Measurements from ENCODE around the gene MAEA. TPM values are rescaled to one million over a fixed set of nuclear protein-coding genes. Genes with fewer than 3 reads are reported as not detected.

MAEA gene
- total and polyA plus RNA-seq, 11 donors, result 38.1 to 57.2 (median 45.1) TPM

GRCh38 chr4:1346781-1347409 is 57.2 kb downstream of the MAEA start, which contains the start of gene UVSSA:
TSS of gene UVSSA (plus strand) at chr4:1347208. CDS start at chr4:1348092, 884 bp downstream.
- Histone ChIP-seq H3K27ac (peak within 1 kb of the TSS; percentile 95 to 100 (median 98)), H3K4me1 (peaks cover 0 to 30% (median 20%) of the 10 kb centered on the region in 12 donors), H3K27me3 (no peaks in the 10 kb centered on the region), H3K36me3 (peaks cover 0 to 19% (median 5%) of the 10 kb centered on the region in 9 donors), H3K4me3 (peak within 1 kb of the TSS; percentile 80 to 98 (median 90)), H3K9me3 (no peaks in the 10 kb centered on the region)
- TF ChIP-seq POLR2A (IDR thresholded peaks at IDR 0.05) (peak; percentile 77 to 95), CTCF (IDR thresholded peaks at IDR 0.05) (peak in 1 of 12 donors; percentile 24)
- WGBS, 4 donors, result 0 to 1% (median 1%) methylated on average over 29 to 76 of the region's 76 CpGs
- intact Hi-C loops (cut with DNase I), result loop anchor here in 9 of 10 donors (1.0 to 10.0 kb wide), 13 partner anchors 38 to 365 kb away; partner anchors contain the start of genes CTBP1 (in 6 of the 9), MAEA (in 2 of the 9) and SLBP (in 2 of the 9)
- ATAC-seq (peak; percentile 95 to 99 (median 97)), DNase-seq (peak; percentile 100)

- H3K4me1 ChIP-seq, result peaks cover 0 to 31% (median 21%) of the 10 kb centered on the region in 12 donors
- H3K9me3 ChIP-seq, result no peaks in the 10 kb centered on the region
- TF ChIP-seq CTCF (IDR thresholded peaks at IDR 0.05) (no peak), POLR2A (IDR thresholded peaks at IDR 0.05) (no peak)
- intact Hi-C loops (cut with DNase I), result loop anchor here in 9 of 10 donors (2.0 to 10.0 kb wide), 12 partner anchors 39 to 365 kb away; partner anchors contain the start of genes CTBP1 (in 3 of the 9), MAEA (in 2 of the 9) and SLBP (in 2 of the 9)
- H3K36me3 ChIP-seq, result peaks cover 0 to 20% (median 5%) of the 10 kb centered on the region in 9 donors
- DNase-seq (peak; percentile 79 to 85 (median 82)), ATAC-seq (peak in 3 of 4 donors; percentile 43 to 58 (median 56))
- H3K27me3 ChIP-seq, result no peaks in the 10 kb centered on the region
- H3K27ac ChIP-seq, result peak overlapping the region; percentile 95 to 100 (median 98)
- 0 to 2% (median 1%) methylated on average over 38 to 43 of the region's 43 CpGs for WGBS, 4 donors
- H3K4me3 ChIP-seq, result peak overlapping the region; percentile 56 to 98 (median 88)
Measured at GRCh38 chr4:1347410-1347864, 57.7 kb downstream of the MAEA start.

- Histone ChIP-seq H3K4me3 (peak overlapping the region in 11 of 12 donors; percentile 62 to 98 (median 89)), H3K4me1 (peaks cover 0 to 31% (median 21%) of the 10 kb centered on the region in 12 donors), H3K27ac (peak overlapping the region; percentile 95 to 100 (median 98)), H3K36me3 (peaks cover 0 to 26% (median 10%) of the 10 kb centered on the region in 9 donors), H3K9me3 (no peaks in the 10 kb centered on the region), H3K27me3 (no peaks in the 10 kb centered on the region)
- DNase-seq (no peak), ATAC-seq (no peak)
- WGBS, 4 donors, result 73 to 78% (median 75%) methylated on average over 12 of the region's 12 CpGs
- intact Hi-C loops (cut with DNase I), result loop anchor here in 5 of 10 donors (5.0 to 10.0 kb wide), 5 partner anchors 96 to 364 kb away; partner anchors contain the start of genes SLBP (in 2 of the 5) and CTBP1 (in 1 of the 5)
- TF ChIP-seq CTCF (IDR thresholded peaks at IDR 0.05), result no peak
- no peak for TF ChIP-seq POLR2A (IDR thresholded peaks at IDR 0.05)
Measured at GRCh38 chr4:1348014-1348513, 58.4 kb downstream of the MAEA start.

- Histone ChIP-seq H3K27ac (peak overlapping the region in 3 of 12 donors; percentile 99 to 100 (median 99)), H3K4me1 (peaks cover 0 to 31% (median 21%) of the 10 kb centered on the region in 12 donors), H3K4me3 (no peak overlapping the region), H3K36me3 (peaks cover 0 to 33% (median 17%) of the 10 kb centered on the region in 9 donors), H3K27me3 (no peaks in the 10 kb centered on the region), H3K9me3 (no peaks in the 10 kb centered on the region)
- no peak for ATAC-seq
- intact Hi-C loops (cut with DNase I), result loop anchor here in 5 of 10 donors (5.0 to 10.0 kb wide), 5 partner anchors 96 to 364 kb away; partner anchors contain the start of genes SLBP (in 2 of the 5) and CTBP1 (in 1 of the 5)
- TF ChIP-seq CTCF (IDR thresholded peaks at IDR 0.05) (no peak), POLR2A (IDR thresholded peaks at IDR 0.05) (no peak)
- DNase-seq, result no peak
- WGBS, 4 donors, result 93 to 95% (median 94%) methylated on average over 25 of the region's 25 CpGs
Measured at GRCh38 chr4:1348746-1349145, 59.1 kb downstream of the MAEA start.
